Measurements from ENCODE around the gene FRS2.

FRS2 gene

GRCh38 chr12:69464428-69464827 lies 5.8 kb upstream of the FRS2 start:
- DNase-seq (ENCODE audit: low spot score) = no peak

- no peak for DNase-seq (ENCODE audit: low spot score)
Measured at GRCh38 chr12:69466867-69467266, 3.3 kb upstream of the FRS2 start.

DNA sequence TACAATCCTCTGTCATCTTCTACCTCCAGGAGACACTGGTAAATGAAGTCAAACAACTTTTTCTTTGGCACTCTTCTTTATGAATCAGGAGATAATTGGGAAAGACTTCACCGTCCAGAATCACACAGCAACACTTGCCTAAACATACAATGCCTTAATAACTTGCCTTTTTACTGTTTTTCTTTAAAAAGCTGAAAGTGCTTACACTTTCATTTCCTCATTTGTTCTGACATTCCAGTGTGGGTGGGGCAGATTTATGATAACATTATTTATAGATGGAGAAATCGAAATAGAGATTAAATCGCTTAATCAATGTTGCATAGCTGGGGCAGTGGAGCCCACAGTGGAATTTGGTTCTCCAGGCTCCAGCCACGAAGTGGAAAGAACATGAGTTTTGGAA lies 2.8 kb upstream of the FRS2 start:
- no peak for DNase-seq (ENCODE audit: low spot score)

DNA sequence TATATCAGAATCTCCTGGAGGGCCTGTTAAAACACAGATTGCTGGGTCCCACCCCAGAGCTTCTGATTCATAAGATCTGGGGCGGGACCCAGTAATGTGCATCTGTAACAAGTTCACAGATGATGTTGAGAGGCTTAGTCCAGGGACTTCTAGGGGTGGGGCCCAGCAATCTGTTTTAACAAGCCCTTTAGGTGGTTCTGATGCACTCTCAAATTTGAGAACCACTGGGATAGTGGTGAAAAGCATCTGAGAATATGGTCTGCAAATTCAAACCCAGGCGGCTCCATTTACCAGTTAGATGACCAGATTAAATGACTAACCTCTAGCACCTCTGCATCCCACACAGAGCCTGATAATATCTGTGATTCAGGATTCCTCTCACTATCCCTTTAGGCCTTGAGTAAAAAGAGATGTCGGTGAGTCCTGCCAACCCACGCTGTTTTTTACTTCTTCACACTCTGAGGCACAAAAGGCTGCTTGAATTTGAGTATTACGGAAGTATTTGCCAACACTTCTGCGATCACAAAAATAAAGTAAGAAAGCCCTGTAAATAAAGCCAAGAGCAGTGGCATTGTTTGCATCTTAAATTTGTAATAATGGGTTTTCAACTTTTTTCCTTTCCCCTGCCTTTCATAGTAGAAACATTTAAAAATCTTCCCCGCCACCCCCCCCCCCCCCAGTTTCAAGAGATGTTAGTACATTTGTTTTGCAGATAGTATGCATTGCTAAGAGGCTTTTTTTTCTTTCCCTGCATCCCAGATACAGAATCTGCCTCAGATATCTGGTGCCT lies 1.8 kb upstream of the FRS2 start:
- DNase-seq (ENCODE audit: low spot score) = no peak

GRCh38 chr12:69469854-69470188 lies 367 bp upstream of the FRS2 start:
- DNase-seq (ENCODE audit: low spot score) = no peak

DNA sequence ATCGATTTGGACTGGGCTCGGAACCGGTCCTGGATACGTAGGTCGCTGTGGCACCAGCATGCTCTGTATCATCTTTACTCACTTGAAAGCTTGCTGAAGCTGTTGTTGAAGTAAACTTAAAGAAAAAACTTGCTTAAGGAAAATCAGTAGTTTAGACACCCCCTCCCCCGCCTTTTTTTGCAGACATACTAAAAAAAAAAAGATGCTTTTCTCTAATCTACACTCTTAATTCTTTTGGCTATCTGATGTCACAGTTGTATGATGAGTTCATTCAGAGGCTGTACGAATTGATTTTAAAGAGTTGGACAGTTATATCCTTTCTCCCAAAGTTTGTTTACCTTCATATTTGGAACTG lies 865 bp downstream of the FRS2 start:
- DNase-seq (ENCODE audit: low spot score) = no peak

- no peak for DNase-seq (ENCODE audit: low spot score)
Measured at GRCh38 chr12:69471667-69472385, 1.6 kb downstream of the FRS2 start.

DNA sequence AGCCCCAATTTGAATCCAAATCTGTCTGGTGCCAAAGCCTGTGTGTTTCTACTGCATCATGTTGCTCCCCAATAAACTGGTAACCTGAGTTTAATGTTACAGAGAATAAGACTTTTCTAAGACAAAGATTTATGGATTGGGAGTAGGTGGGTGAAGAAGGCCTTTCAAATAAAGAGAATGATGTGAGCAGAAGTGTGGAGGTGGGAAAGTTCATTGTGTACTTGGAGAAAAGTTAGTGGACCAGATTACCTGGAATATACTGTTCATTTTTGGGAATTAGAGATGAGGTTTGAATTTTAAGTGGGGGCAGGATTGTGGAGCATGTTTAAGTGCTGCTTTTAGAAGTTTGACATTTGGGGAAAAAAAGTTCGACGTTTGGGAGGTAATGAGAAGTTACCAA lies 3.1 kb downstream of the FRS2 start:
- no peak for DNase-seq (ENCODE audit: low spot score)

DNA sequence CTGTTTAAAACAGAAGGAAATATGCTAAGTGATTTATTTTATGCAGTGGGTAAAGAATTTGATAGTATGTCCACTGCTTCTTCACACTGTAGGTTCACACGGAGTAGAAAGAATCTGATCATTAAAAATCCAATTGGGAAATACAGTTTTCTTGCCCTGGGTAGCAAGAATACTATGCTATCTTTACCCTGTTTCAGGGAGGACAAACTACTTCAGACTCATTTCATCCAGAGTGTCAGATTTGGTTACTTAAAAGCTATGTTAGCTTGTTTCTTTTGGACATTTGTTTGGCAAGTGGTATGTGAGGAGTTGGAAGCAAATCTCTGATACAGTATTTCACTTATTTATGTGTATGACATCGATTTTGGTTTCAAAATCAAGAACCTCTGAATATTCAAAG lies 4.3 kb downstream of the FRS2 start:
- no peak for DNase-seq (ENCODE audit: low spot score)

GRCh38 chr12:69475237-69475975 lies 5.2 kb downstream of the FRS2 start:
- peak; percentile 60 for DNase-seq (ENCODE audit: low spot score)

- DNase-seq (ENCODE audit: low spot score) = no peak
Measured at GRCh38 chr12:69476276-69477017, 6.3 kb downstream of the FRS2 start.

DNA sequence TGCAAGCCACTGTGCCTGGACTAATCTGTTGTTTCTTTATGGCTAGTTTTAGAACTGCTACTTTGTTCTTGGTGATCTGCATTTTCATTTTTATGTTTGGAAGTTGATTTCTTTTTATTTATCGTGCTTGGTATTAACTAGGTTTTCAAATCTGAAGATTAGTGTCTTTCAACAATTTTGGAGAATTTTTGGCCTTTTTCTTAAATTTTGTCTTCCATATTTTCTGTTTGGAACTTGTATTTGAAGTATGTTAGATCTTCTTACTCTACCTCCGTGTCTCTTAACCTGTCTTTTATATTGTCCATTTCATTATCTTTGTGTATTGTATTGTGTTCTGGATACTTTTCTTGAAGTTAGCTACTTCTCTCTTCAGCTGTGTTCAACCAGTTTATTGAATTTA lies 9.5 kb downstream of the FRS2 start:
- DNase-seq (ENCODE audit: low spot score) = no peak

DNA sequence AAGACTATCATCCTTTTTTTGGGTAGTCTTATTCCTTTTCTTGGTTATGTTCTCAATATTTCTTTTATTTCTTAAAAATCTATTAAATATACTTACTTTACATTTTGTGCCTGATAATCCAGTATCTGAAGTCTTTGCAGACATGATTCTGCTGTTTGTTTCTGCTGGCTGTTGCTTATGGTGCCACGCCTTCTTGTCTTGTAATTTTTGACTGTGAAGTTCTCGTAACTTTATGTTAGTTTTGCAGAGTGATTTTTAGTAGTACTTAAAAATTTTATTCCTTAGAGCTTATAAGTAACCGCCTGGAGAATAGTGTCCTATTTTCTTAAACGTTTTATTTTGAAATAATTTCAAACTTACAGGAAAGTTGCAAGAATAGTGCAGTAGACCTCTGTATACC lies 10.5 kb downstream of the FRS2 start:
- DNase-seq (ENCODE audit: low spot score) = no peak

- no peak for DNase-seq (ENCODE audit: low spot score)
Measured at GRCh38 chr12:69481133-69481532, 10.9 kb downstream of the FRS2 start.

DNA sequence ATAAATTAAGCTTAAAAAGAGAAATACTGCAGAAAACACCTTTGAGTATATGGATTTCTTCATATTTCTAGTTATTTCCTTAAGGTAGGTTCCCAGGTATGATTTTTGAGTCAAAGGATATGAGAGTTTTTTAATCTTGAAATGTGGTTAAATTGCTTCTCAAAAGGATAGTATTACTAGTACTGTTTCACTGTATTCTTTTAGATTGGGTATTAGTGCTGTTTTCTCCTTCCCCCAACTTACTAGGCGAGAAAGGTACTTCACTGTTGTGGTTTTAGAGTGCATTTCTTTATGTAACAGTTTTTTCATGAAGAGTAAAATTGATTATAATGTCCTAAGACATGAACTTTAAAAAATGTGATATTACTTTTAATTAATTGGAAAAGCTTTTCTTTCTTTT lies 13.5 kb downstream of the FRS2 start:
- no peak for DNase-seq (ENCODE audit: low spot score)

DNA sequence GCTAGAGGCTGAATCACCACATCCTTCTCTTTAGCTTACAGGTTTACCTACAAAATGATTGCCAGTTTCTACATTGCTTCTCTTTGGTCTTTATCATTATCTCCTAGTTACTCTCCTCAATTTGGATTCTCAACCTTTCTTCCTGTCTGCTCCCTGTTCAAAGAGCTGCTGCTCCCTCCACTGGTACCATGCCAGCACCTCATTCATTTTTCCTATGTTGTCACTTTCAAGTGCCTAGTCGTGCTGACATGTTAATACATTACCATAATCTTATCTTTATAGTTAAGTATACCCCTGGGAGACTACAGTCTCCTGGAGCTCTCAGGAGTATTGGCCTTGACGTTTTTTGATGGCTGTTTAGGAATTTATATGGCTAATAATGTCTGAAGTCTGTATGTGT lies 14.2 kb downstream of the FRS2 start:
- no peak for DNase-seq (ENCODE audit: low spot score)

- no peak for DNase-seq (ENCODE audit: low spot score)
Measured at GRCh38 chr12:69490920-69491643, 20.9 kb downstream of the FRS2 start.

- no peak for DNase-seq (ENCODE audit: low spot score)
Measured at GRCh38 chr12:69492739-69493138, 22.6 kb downstream of the FRS2 start.

- no peak for DNase-seq (ENCODE audit: low spot score)
Measured at GRCh38 chr12:69495071-69495470, 24.9 kb downstream of the FRS2 start.

DNA sequence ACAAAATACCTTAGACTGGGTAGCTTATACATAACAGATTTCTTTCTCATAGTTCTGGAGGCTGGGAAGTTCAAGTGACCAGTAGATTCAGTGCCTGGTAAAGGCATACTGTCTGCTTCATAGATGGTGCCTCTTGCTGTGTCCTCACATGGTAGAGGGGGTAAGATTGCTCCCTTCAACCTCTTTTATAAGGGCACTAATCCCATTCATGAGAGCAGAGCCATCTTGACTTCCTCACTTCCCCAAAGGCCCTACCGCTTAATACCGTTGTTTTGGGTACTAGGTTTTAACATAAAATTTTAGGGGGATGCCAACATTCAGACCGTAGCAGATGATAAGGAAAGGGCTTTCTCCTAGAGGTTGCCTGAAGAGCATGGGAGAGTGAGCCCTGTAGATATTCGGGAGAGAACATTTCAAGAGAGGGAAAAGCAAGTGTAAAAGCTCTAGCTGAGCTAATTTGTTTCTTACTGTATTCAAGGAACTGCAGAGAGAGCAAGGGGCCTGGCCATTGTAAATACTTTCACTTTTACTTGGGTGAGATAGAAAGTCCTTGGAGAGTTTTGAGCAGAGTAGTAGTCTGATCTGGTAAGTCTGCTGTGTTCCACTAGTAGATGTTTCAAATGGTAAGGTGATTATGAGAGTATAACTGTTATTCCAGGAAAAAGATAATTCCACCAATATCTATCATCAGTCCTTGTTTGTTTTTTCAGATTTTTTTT lies 27.3 kb downstream of the FRS2 start:
- DNase-seq (ENCODE audit: low spot score) = no peak

GRCh38 chr12:69500631-69501030 lies 30.4 kb downstream of the FRS2 start:
- DNase-seq (ENCODE audit: low spot score) = peak; percentile 33
